T-cell (primary cell): ENCODE data around the gene WNT3A. TPM values are rescaled to one million over a fixed set of nuclear protein-coding genes. Genes with fewer than 3 reads are reported as not detected.

ENCODE experiments used
- ATAC-seq, 4 experiments: fragments of 200-7000 bp in 3 of 4; fragments of 150-1000 bp in 1 of 4; cut with Tn5 transposase; replicated peaks in 1 of 4; 1 replicate in 3 of 4; 2 replicates in 1 of 4; pipeline ENCODE4 v1.10.0; 2021; ENCODE audit warnings: moderate library complexity in 3 of 4, mild to moderate bottlenecking in 2 of 4, moderate number of reproducible peaks in 1 of 4
- CTCF ChIA-PET, 2 donors: fragments of 300-600 bp; sonication (Branson Sonifier 250); formaldehyde crosslinking; loops; one replicate each; lab custom pipeline; 2022; ENCODE audit warnings: antibody characterized with exemption in 2 of 2; lab: Charles Lee
- POLR2A ChIA-PET, 2 donors: fragments of 300-600 bp; sonication (Branson Sonifier 250); formaldehyde crosslinking; loops; one replicate each; lab custom pipeline; 2022; ENCODE audit warnings: antibody characterized with exemption in 2 of 2; lab: Charles Lee
- DNase-seq, 35 experiments: peaks; one replicate each; pipeline versions ENCODE4 v3.0.0 to v3.0.0-alpha.2; 2013 to 2023
- H3K27ac ChIP-seq: one replicate; pipeline ENCODE4 v1.5.1; 2013; ENCODE audit warnings: low read length
- H3K27me3 ChIP-seq, 2 experiments: replicated peaks in 1 of 2; 1 replicate in 1 of 2; 2 replicates in 1 of 2; pipeline versions ENCODE4 v1.6.1 to v1.7.0; 2013; ENCODE audit warnings: low read length in 1 of 2, mixed read lengths in 1 of 2; ENCODE audit not compliant: control insufficient read depth in 2 of 2, insufficient read depth in 2 of 2; ENCODE audit errors: extremely low read depth in 1 of 2
- H3K36me3 ChIP-seq, 2 donors: 1 replicate in 1 of 2; 2 replicates in 1 of 2; pipeline versions ENCODE4 v1.6.1 to v1.7.0; 2013; ENCODE audit warnings: low read length in 1 of 2; ENCODE audit not compliant: control insufficient read depth in 2 of 2, insufficient read depth in 1 of 2; ENCODE audit errors: extremely low read depth in 1 of 2
- H3K4me1 ChIP-seq, 2 experiments: 1 replicate in 1 of 2; 2 replicates in 1 of 2; pipeline versions ENCODE4 v1.6.1 to v1.7.0; 2013; ENCODE audit warnings: low read length in 2 of 2, mixed read lengths in 1 of 2; ENCODE audit not compliant: insufficient read depth in 2 of 2, control insufficient read depth in 1 of 2; ENCODE audit errors: extremely low read depth in 1 of 2
- H3K4me3 ChIP-seq, 2 donors: 1 replicate in 1 of 2; 2 replicates in 1 of 2; pipeline versions ENCODE4 v1.5.1 to v1.7.0; 2013; ENCODE audit warnings: mild to moderate bottlenecking in 2 of 2, low read length in 1 of 2, moderate library complexity in 1 of 2; ENCODE audit not compliant: control insufficient read depth in 1 of 2; ENCODE audit errors: extremely low read depth in 1 of 2
- H3K9me3 ChIP-seq: 2 replicates; pipeline ENCODE4 v1.7.0; 2013
- H3K27ac Mint-ChIP-seq, 2 donors: one replicate each; pipeline ENCODE4 v1.8.0; 2020 to 2021; ENCODE audit warnings: mild to moderate bottlenecking in 2 of 2, mixed read lengths in 2 of 2
- H3K27me3 Mint-ChIP-seq, 2 donors: one replicate each; pipeline ENCODE4 v1.8.0; 2021 to 2022; ENCODE audit warnings: mixed read lengths in 2 of 2
- H3K36me3 Mint-ChIP-seq: one replicate; pipeline ENCODE4 v1.8.0; 2021; ENCODE audit warnings: mixed read lengths
- H3K4me1 Mint-ChIP-seq, 3 donors: one replicate each; pipeline ENCODE4 v1.8.0; 2020 to 2022; ENCODE audit warnings: mixed read lengths in 3 of 3, mild to moderate bottlenecking in 1 of 3
- H3K4me3 Mint-ChIP-seq, 3 donors: one replicate each; pipeline ENCODE4 v1.8.0; 2020 to 2022; ENCODE audit warnings: mild to moderate bottlenecking in 3 of 3, mixed read lengths in 3 of 3, moderate library complexity in 3 of 3
- H3K9me3 Mint-ChIP-seq, 3 donors: one replicate each; pipeline ENCODE4 v1.8.0; 2020 to 2022; ENCODE audit warnings: mixed read lengths in 3 of 3
- WGBS: methylation state at CpG from one replicate; pipeline ENCODE4 v1.1.5; 2013; ENCODE audit warnings: missing lambda C conversion rate; ENCODE audit not compliant: insufficient coverage; 5-methylcytosine and 5-hydroxymethylcytosine counted together
- total RNA-seq, 35 experiments: library from RNA in 6 of 35; stranded (reverse) in 6 of 35; fragments of 120-200 nt in 1 of 35; gene quantifications; one replicate each; pipeline versions ENCODE4 v1.2.1 to v1.2.4 and lab custom pipeline; 2013 to 2026

WNT3A gene
- total RNA-seq, 5 donors from 2014 or later (not counting 1 experiment from before 2014, with no cell fraction given) = 0.10 to 0.28 TPM; not detected in 3

DNA sequence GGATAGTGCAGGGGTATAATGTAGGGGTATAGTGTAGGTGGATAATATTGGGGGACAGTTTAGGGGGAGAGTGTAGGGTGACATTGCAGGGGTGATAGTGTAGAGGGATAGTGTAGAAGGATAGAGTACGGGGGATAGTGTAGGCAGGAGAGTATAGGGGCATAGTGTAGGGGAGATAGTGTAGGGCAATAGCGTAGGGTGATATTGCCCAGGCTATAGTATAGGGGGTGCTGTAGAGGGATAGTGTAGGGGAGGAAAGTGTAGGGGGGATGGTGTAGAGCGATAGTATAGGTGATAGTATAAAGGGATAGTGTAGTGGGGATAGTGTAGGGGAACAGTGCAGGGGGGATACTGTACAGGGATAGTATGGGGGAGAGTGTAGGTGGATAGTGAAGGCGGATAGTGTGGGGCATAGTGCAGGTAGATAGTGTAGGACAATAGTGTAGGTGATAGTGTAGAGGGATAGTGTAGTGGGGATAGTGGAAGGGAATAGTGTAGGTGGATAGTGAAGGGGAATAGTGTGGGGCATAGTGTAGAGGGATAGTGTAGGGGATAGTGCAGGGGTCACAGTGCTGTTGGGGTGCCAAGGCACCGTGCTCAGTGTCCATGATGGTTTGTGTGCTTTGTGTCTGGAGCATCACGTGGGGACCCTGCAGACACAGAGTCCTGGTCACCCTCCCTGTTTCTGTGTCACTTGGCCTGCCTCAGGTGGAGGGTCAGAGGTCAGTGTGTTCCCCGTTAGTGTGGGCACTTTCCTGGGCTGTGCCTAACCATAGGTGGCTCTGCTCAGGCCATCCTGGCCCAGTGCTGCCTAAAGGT, 65.2 kb downstream of the WNT3A start:
- H3K4me3 Mint-ChIP-seq = no peak overlapping the region
- Histone ChIP-seq H3K4me1 (peaks cover 0 to 2% of the 10 kb centered on the region in 2 experiments), H3K4me3 (no peak overlapping the region), H3K27ac (no peak overlapping the region), H3K36me3 (no peaks in the 10 kb centered on the region), H3K9me3 (no peaks in the 10 kb centered on the region), H3K27me3 (peaks cover 2 to 11% of the 10 kb centered on the region in 2 experiments)
- no peak overlapping the region for H3K27ac Mint-ChIP-seq
- peaks cover 3 to 4% of the 10 kb centered on the region in 2 donors for H3K27me3 Mint-ChIP-seq
- no peaks in the 10 kb centered on the region for H3K36me3 Mint-ChIP-seq
- DNase-seq (no peak), ATAC-seq (peak in 1 of 4 experiments; percentile 49)
- H3K9me3 Mint-ChIP-seq = no peaks in the 10 kb centered on the region
- peaks cover 0 to 11% (median 5%) of the 10 kb centered on the region in 3 donors for H3K4me1 Mint-ChIP-seq
- WGBS = 70% methylated on average over 7 of the region's 7 CpGs
- CTCF ChIA-PET = no interaction called here
- POLR2A ChIA-PET = no interaction called here

DNA sequence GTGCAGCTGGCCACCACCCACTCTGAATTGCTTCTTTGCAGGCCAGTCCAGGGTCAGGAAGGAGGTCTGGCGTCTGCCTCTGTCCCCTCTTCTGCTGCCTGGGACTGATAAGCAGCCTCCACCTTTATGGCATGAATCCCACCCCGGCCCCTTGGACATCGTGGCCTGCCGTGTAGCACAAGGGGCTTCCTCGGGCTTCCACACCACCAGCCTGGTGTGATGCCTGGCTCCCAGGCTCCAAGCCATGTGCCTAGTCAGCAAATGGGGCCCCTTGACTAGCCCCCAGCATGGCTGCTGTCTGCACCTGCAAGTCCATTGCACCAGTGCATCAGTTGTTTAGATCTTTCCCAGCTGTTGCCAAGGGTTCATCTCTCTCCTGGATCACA, 65.9 kb downstream of the WNT3A start:
- H3K27me3 ChIP-seq = peaks cover 2 to 7% of the 10 kb centered on the region in 2 experiments
- peaks cover 0 to 2% of the 10 kb centered on the region in 2 experiments for H3K4me1 ChIP-seq
- CTCF ChIA-PET = no interaction called here
- H3K27ac ChIP-seq = no peak overlapping the region
- H3K36me3 Mint-ChIP-seq = no peaks in the 10 kb centered on the region
- no peaks in the 10 kb centered on the region for H3K36me3 ChIP-seq
- DNase-seq = no peak
- 60% methylated on average over 5 of the region's 5 CpGs for WGBS
- ATAC-seq = no peak
- H3K9me3 Mint-ChIP-seq = no peaks in the 10 kb centered on the region
- peaks cover 2 to 11% (median 8%) of the 10 kb centered on the region in 3 donors for H3K4me1 Mint-ChIP-seq
- H3K27me3 Mint-ChIP-seq = no peaks in the 10 kb centered on the region
- no peak overlapping the region for H3K4me3 ChIP-seq
- H3K4me3 Mint-ChIP-seq = no peak overlapping the region
- no peaks in the 10 kb centered on the region for H3K9me3 ChIP-seq
- POLR2A ChIA-PET = no interaction called here
- no peak overlapping the region for H3K27ac Mint-ChIP-seq

DNA sequence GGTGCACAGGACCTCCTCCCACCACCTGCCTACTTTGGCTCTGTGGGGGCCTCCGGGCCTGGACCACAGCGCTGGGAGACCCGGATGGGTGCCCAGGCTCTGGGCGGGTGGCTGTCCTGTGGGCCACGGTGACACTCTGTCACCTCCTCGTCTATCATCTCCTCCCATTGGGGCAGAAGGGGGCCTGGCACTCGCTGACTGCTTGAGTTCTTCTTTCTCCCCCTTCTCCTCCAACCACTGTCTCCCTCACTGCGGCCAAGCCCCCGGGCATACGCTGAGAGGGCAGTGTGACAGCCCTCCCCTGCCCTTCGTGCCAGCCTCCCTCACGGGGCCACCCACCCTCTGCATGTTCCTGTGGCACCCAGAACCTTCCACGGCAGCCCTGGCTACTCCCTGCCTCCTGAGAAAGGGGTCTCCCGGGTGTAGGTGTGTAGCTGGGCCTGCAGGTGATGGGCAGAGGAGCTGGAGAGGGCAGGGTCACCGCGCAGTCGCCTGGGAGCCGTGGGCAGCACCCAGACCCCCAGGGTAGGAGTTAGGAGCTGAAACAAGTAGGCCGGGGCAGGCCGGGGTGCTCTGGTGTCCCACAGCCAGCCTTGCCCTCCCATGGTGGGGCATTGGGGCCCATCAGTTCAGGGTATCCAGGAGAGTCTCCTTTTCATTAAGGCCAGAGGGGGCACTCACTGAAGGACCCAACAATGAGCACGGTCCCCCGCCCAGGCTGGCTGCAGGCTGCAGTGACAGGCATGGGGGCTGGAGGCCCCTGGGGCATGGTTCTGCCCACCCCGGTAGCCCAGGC, 66.5 kb downstream of the WNT3A start:
- POLR2A ChIA-PET = interaction anchor here (0.5 to 0.6 kb wide), 2 partner anchors 13 to 32 kb away, joined by 3 read pairs; no protein-coding TSS in a partner anchor

DNA sequence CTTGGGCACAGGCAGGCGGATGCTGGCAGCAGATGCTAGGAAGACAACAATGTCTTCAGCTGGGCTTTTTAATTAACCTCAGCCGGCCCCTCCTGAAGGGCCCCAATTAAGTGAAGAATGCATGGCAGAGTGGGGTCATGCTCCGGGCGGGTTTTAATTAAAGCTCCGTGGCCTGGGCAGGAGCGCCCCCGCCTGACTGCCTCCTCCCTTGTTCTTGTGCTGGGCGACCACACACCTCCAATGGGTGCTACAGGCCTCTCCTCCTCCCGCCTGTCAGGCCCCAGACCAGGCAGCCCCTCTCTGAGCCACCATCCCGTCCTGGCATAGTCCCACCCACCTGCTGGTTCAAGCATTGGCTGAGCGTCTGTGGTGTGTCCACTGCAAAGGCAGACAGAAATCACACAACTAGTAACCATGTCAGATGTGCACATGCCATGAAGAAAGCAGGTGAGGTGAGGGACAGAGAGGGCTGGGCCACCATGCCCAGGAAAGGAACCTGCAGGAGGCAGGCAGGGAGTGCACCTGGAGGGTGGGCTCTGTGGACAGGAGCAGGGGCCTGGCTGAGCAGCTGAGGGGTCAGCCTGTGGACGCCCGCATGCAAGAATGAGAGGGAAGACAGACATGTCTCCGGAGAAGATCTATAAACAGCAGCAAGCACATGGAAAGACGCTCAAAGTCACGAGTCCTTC, 67.2 kb downstream of the WNT3A start:
- no peak for ATAC-seq
- CTCF ChIA-PET = interaction anchor here in 1 of 2 donors (0.6 kb wide), 1 partner anchor 299 kb away, joined by 3 read pairs; no protein-coding TSS in a partner anchor
- Mint-ChIP-seq H3K4me3 (no peak overlapping the region), H3K9me3 (no peaks in the 10 kb centered on the region), H3K4me1 (peaks cover 5 to 14% (median 11%) of the 10 kb centered on the region in 3 donors), H3K27ac (no peak overlapping the region), H3K36me3 (no peaks in the 10 kb centered on the region), H3K27me3 (no peaks in the 10 kb centered on the region)
- H3K9me3 ChIP-seq = no peaks in the 10 kb centered on the region
- peaks cover 0 to 5% of the 10 kb centered on the region in 2 experiments for H3K27me3 ChIP-seq
- POLR2A ChIA-PET = interaction anchor here in 1 of 2 donors (0.6 kb wide), 1 partner anchor 31 kb away, joined by 3 read pairs; no protein-coding TSS in a partner anchor
- peaks cover 0 to 2% of the 10 kb centered on the region in 2 experiments for H3K4me1 ChIP-seq
- H3K27ac ChIP-seq = no peak overlapping the region
- WGBS = 62% methylated on average over 16 of the region's 16 CpGs
- DNase-seq = no peak
- H3K36me3 ChIP-seq = no peaks in the 10 kb centered on the region
- no peak overlapping the region for H3K4me3 ChIP-seq

More for the DNA sequence above, 66.5 kb downstream of the WNT3A start:
- Mint-ChIP-seq H3K4me3 (no peak overlapping the region), H3K27ac (no peak overlapping the region), H3K9me3 (no peaks in the 10 kb centered on the region), H3K36me3 (no peaks in the 10 kb centered on the region), H3K27me3 (no peaks in the 10 kb centered on the region), H3K4me1 (peaks cover 2 to 12% (median 11%) of the 10 kb centered on the region in 3 donors)
- Histone ChIP-seq H3K4me1 (peaks cover 0 to 2% of the 10 kb centered on the region in 2 experiments), H3K9me3 (no peaks in the 10 kb centered on the region), H3K36me3 (no peaks in the 10 kb centered on the region), H3K4me3 (no peak overlapping the region), H3K27me3 (peaks cover 2 to 7% of the 10 kb centered on the region in 2 experiments), H3K27ac (no peak overlapping the region)
- ATAC-seq (no peak), DNase-seq (no peak)
- CTCF ChIA-PET = no interaction called here
- WGBS = 76% methylated on average over 20 of the region's 23 CpGs

DNA sequence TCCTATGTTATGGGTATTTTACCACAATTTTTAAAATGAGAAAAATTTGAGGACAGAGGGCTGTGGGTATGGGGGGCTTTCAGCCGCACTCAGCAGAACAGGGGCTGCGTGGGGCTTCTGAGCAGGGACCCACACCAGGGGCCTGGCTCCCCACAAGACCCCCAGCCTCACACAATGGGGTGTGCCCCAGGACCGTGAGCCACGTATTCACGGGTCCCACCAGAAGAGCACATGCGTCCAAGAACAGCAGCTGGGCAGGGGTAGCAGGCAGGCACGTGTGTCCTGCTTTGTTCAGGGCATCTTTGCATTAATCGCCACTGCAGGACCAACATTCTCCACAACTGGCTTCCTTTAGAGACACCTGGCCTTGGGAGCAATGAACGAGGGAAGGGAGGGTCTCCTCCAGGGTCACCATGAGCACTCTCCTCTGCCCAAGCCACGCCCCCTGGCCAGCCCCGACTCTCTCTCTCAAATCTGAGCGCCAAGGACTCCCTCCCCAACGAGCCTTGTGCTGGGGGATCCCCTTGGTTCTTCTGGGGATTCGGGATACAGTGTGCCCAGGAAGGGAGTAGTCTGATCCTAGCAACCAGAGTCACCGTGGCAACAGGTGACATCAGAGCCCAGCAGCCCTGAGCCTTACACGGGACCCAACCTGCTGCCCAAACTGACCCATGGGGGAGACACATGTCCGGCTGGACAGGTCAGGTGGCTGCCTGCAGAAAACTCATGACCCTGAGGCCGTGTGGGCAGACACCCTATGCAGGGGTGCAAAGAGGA, 68.3 kb downstream of the WNT3A start:
- POLR2A ChIA-PET = no interaction called here

More for the DNA sequence above, 68.3 kb downstream of the WNT3A start:
- H3K9me3 Mint-ChIP-seq = no peaks in the 10 kb centered on the region
- H3K36me3 Mint-ChIP-seq = no peaks in the 10 kb centered on the region
- H3K4me1 Mint-ChIP-seq = peaks cover 11 to 16% (median 12%) of the 10 kb centered on the region in 3 donors
- H3K27ac Mint-ChIP-seq = no peak overlapping the region
- Histone ChIP-seq H3K4me1 (peaks cover 0 to 11% of the 10 kb centered on the region in 2 experiments), H3K27me3 (peaks cover 0 to 5% of the 10 kb centered on the region in 2 experiments), H3K36me3 (no peaks in the 10 kb centered on the region), H3K27ac (no peak overlapping the region), H3K9me3 (no peaks in the 10 kb centered on the region), H3K4me3 (no peak overlapping the region)
- no peak for DNase-seq
- ATAC-seq = no peak
- no peak overlapping the region for H3K4me3 Mint-ChIP-seq
- H3K27me3 Mint-ChIP-seq = no peaks in the 10 kb centered on the region
- WGBS = 61% methylated on average over 13 of the region's 18 CpGs
- CTCF ChIA-PET = no interaction called here
